GM12878 (cell line): Measurements from ENCODE around the gene HOXD10. TPM values are rescaled to one million over a fixed set of nuclear protein-coding genes. Genes with fewer than 3 reads are reported as not detected.

Experiments
- ATAC-seq: fragments of 200-7000 bp; cut with Tn5 transposase; 3 replicates; pipeline ENCODE4 v1.9.1; 2020; ENCODE audit warnings: mild to moderate bottlenecking, moderate library complexity
- BruUV-seq: library from RNA; stranded (reverse); fragments of 400-500 nt; replicated peaks from 2 replicates; lab custom pipeline; 2021; lab: Mats Ljungman, UMichigan
- CTCF ChIA-PET: fragments of 300-600 bp; sonication (Branson Sonifier 250); formaldehyde crosslinking; extraction: SDS; loops from one replicate; lab custom pipeline; 2021; ENCODE audit warnings: inconsistent platforms; lab: Yijun Ruan, JAX
- POLR2A ChIA-PET: fragments of 350-600 bp; formaldehyde crosslinking; extraction: SDS; loops from one replicate; lab custom pipeline; 2021; ENCODE audit warnings: inconsistent platforms; lab: Charles Lee
- RAD21 ChIA-PET: fragments of 300-600 bp; sonication (Branson Sonifier 250); formaldehyde crosslinking; loops from one replicate; lab custom pipeline; 2023; ENCODE audit warnings: antibody characterized with exemption; ENCODE audit not compliant: unreplicated experiment; lab: Charles Lee
- SMC1A ChIA-PET: fragments of 300-600 bp; sonication (Branson Sonifier 250); formaldehyde crosslinking; loops from one replicate; lab custom pipeline; 2023; ENCODE audit not compliant: unreplicated experiment, uncharacterized antibody; lab: Charles Lee
- DNase-seq: peaks from one replicate; pipeline ENCODE4 v3.0.0-alpha.2; 2011; ENCODE audit warnings: low read depth, low spot score
- FAIRE-seq: peaks from 3 replicates; lab custom pipeline; 2011; peaks lifted over from hg19 to GRCh38; lab: Jason Lieb, UNC
- H2AFZ ChIP-seq: 2 replicates; pipeline ENCODE4 v1.6.0; 2011; ENCODE audit warnings: low read depth, low read length, control low read depth; ENCODE audit not compliant: control insufficient read depth
- H3K27ac ChIP-seq: 2 replicates; pipeline ENCODE4 v1.5.1; 2011; ENCODE audit warnings: control low read depth; ENCODE audit not compliant: control insufficient read depth, insufficient read depth
- H3K27me3 ChIP-seq, 2 experiments: replicated peaks in 1 of 2; 2 replicates each; pipeline versions ENCODE4 v1.6.0 to v1.6.1; 2011; ENCODE audit warnings: low read length in 1 of 2; ENCODE audit not compliant: control insufficient read depth in 2 of 2, insufficient read depth in 2 of 2
- H3K36me3 ChIP-seq, 2 experiments: 2 replicates each; pipeline ENCODE4 v1.5.1; 2011; ENCODE audit warnings: low read length in 1 of 2; ENCODE audit not compliant: control insufficient read depth in 2 of 2, insufficient read depth in 2 of 2
- H3K4me1 ChIP-seq: 2 replicates; pipeline ENCODE4 v1.6.1; 2011; ENCODE audit warnings: mild to moderate bottlenecking, low read length, moderate library complexity, mixed read lengths; ENCODE audit not compliant: control insufficient read depth, insufficient read depth
- H3K4me2 ChIP-seq: 2 replicates; pipeline ENCODE4 v1.6.0; 2011; ENCODE audit warnings: control low read depth; ENCODE audit not compliant: control insufficient read depth, insufficient read depth
- H3K4me3 ChIP-seq: fragments of 200-600 bp; sonication (generic); 2 replicates; pipeline ENCODE4 v1.5.1; 2016
- H3K79me2 ChIP-seq: 2 replicates; pipeline ENCODE4 v1.6.0; 2011; ENCODE audit warnings: low read length; ENCODE audit not compliant: control insufficient read depth, insufficient read depth
- H3K9ac ChIP-seq: 2 replicates; pipeline ENCODE4 v1.8.0; 2011; ENCODE audit warnings: low read length, control low read depth, mixed read lengths; ENCODE audit not compliant: control insufficient read depth, insufficient read depth
- H3K9me3 ChIP-seq: replicated peaks from 3 replicates; pipeline ENCODE4 v1.5.1; 2011; ENCODE audit warnings: mild to moderate bottlenecking, low read length; ENCODE audit not compliant: control insufficient read depth, insufficient read depth
- H4K20me1 ChIP-seq: 2 replicates; pipeline ENCODE4 v1.6.0; 2011; ENCODE audit not compliant: control insufficient read depth, insufficient read depth
- CREM ChIP-seq: IDR thresholded peaks from 2 replicates; pipeline ENCODE4 v1.6.1; 2014; ENCODE audit warnings: antibody characterized with exemption, low read depth
- CTCF ChIP-seq, 3 experiments: IDR thresholded peaks in 2 of 3; conservative IDR thresholded peaks in 1 of 3; 2 replicates each; pipeline ENCODE4 v1.5.1; 2011; ENCODE audit warnings: low read depth in 3 of 3, low read length in 3 of 3, mild to moderate bottlenecking in 3 of 3, control low read depth in 2 of 3, moderate library complexity in 2 of 3, inconsistent platforms in 1 of 3, mixed read lengths in 1 of 3; ENCODE audit not compliant: control insufficient read depth in 2 of 3, insufficient read depth in 1 of 3; ENCODE audit errors: extremely low read depth in 1 of 3
- MEF2B ChIP-seq: fragments of 450-650 bp; IDR thresholded peaks from 2 replicates; pipeline ENCODE4 v1.6.1; 2018; ENCODE audit warnings: mild to moderate bottlenecking, moderate library complexity; ENCODE audit not compliant: partially characterized antibody, poor library complexity, severe bottlenecking
- MTA3 ChIP-seq: IDR thresholded peaks from 2 replicates; pipeline ENCODE4 v1.6.1; 2012; ENCODE audit warnings: low read length, inconsistent platforms, borderline replicate concordance
- NFYB ChIP-seq: IDR thresholded peaks from 2 replicates; pipeline ENCODE4 v1.6.1; 2011; ENCODE audit warnings: low read depth, mild to moderate bottlenecking, low read length, improper control_type of control experiment, moderate library complexity; ENCODE audit not compliant: insufficient read depth
- NR2C1 ChIP-seq: fragments of 450-650 bp; IDR thresholded peaks from 2 replicates; pipeline ENCODE4 v1.6.1; 2017; ENCODE audit warnings: antibody characterized with exemption, mild to moderate bottlenecking, moderate library complexity
- RAD21 ChIP-seq: IDR thresholded peaks from 2 replicates; pipeline ENCODE4 v1.6.1; 2011; ENCODE audit warnings: mild to moderate bottlenecking, low read depth, low read length, moderate library complexity; ENCODE audit not compliant: insufficient read depth
- WGBS: methylation state at CpG from one replicate; pipeline ENCODE4 v1.1.6; 2016; ENCODE audit warnings: low lambda C conversion rate; ENCODE audit not compliant: insufficient replicate concordance, insufficient coverage; ENCODE audit errors: missing lambda C conversion rate; 5-methylcytosine and 5-hydroxymethylcytosine counted together
- in situ Hi-C: fragments of 300-500 bp; cut with MboI; formaldehyde crosslinking; loops from 9 replicates; pipeline ENCODE4 v1.14.3; 2018; ENCODE audit warnings: mixed read lengths
- intact Hi-C: fragments of 100-400 bp; cut with micrococcal nuclease; formaldehyde crosslinking; loops from one replicate; pipeline ENCODE4 v1.14.2; 2022; ENCODE audit not compliant: unreplicated experiment
- polyA plus RNA-seq, 11 experiments: library from polyadenylated mRNA; depleted of rRNA in 4 of 11; unstranded in 6 of 11; stranded (reverse) in 5 of 11; fragments of >200 nt; fragmentation: Nextera tagmentation in 4 of 11; fragmentation: Illumina TruSeq in 1 of 11; extraction: Ambion mirVana in 4 of 11; extraction: Trizol in 1 of 11; gene quantifications; 1 replicate in 1 of 11; 2 replicates in 10 of 11; pipeline versions ENCODE4 v1.2.1 to v1.2.3, GENCODE V29; 2011 to 2016; ENCODE audit warnings: inconsistent platforms in 2 of 11, missing spikeins in 2 of 11, low read depth in 1 of 11
- total RNA-seq, 4 experiments: library from RNA; depleted of rRNA in 3 of 4; stranded (reverse); fragments of >200 nt in 3 of 4; fragmentation: Illumina TruSeq in 1 of 4; extraction: Trizol in 1 of 4; gene quantifications; 2 replicates each; pipeline versions ENCODE4 v1.2.1 to v1.2.3, GENCODE V29; 2013 to 2021

HOXD10 gene
- total and polyA plus RNA-seq, 10 of the 15 experiments (the other 5 are each of a cell fraction or from before 2014, with no cell fraction given), result not detected

- BruUV-seq, result no TSS peak
- Histone ChIP-seq H3K4me1 (no peaks in the 10 kb centered on the region), H3K4me2 (no peak overlapping the region), H3K9ac (no peak overlapping the region), H2AFZ (no peak overlapping the region), H3K4me3 (no peak overlapping the region), H3K27ac (no peak overlapping the region), H3K36me3 (no peaks in the 10 kb centered on the region), H3K79me2 (no peaks in the 10 kb centered on the region), H4K20me1 (no peaks in the 10 kb centered on the region), H3K27me3 (peaks cover 10 to 30% of the 10 kb centered on the region in 2 experiments), H3K9me3 (peaks cover 1% of the 10 kb centered on the region; the same call in 2 of the 3 replicates)
- in situ Hi-C loops, result loop anchor here (25.0 kb wide), 1 partner anchor 1206 kb away; no protein-coding TSS in a partner anchor
- POLR2A ChIA-PET, result interaction anchor here (0.5 kb wide), 1 partner anchor 1162 kb away, joined by 5 read pairs; no protein-coding TSS in a partner anchor
- CTCF ChIA-PET, result interaction anchor here (0.6 to 3.4 kb wide), 13 partner anchors 9 to 1018 kb away, joined by 3 to 36 read pairs (median 7); no protein-coding TSS in a partner anchor
- intact Hi-C loops, result no loop called here
- WGBS, result 32% methylated on average over 15 of the region's 15 CpGs
- SMC1A ChIA-PET, result interaction anchor here (0.7 to 3.2 kb wide), 10 partner anchors 10 to 1017 kb away, joined by 3 to 13 read pairs (median 5); no protein-coding TSS in a partner anchor
- FAIRE-seq, result no peak
- RAD21 ChIA-PET, result interaction anchor here (1.5 to 2.4 kb wide), 3 partner anchors 423 to 1018 kb away, joined by 4 to 8 read pairs (median 7); no protein-coding TSS in a partner anchor
- no peak for ATAC-seq
- no peak for DNase-seq
- TF ChIP-seq CTCF (IDR thresholded peaks at IDR 0.05 in 2 of 3, conservative IDR thresholded peaks at IDR 0.05 in 1 of 3; ENCODE audit: control insufficient read depth in 2 of 3, extremely low read depth in 1 of 3, insufficient read depth in 1 of 3, low read depth in 3 of 3, low read length in 3 of 3) (no peak), NFYB (no peak), CREM (no peak), NR2C1 (no peak), MTA3 (no peak), RAD21 (no peak), MEF2B (no peak)
Measured at GRCh38 chr2:176130957-176131847, 14.6 kb downstream of the HOXD10 start.
